Uterus (tissue), 2 donors: Measurements from ENCODE around the gene UVSSA.

Source experiments
- CTCF ChIP-seq, 4 experiments: fragments of 200-600 bp in 2 of 4; fragments of 450-650 bp in 2 of 4; sonication (generic) in 2 of 4; IDR thresholded peaks; one replicate each; pipeline ENCODE4 v1.5.1; 2016 to 2019; ENCODE audit warnings: antibody characterized with exemption in 4 of 4, mild to moderate bottlenecking in 2 of 4, moderate library complexity in 1 of 4
- POLR2A ChIP-seq, 2 donors: fragments of 450-650 bp; IDR thresholded peaks; one replicate each; pipeline ENCODE4 v1.6.1; 2016; ENCODE audit warnings: antibody characterized with exemption in 2 of 2, mild to moderate bottlenecking in 1 of 2, moderate library complexity in 1 of 2

GRCh38 chr4:1309261-1310010 is 37.6 kb upstream of the UVSSA start:
- TF ChIP-seq POLR2A (IDR thresholded peaks at IDR 0.05) (peak in 1 of 2 donors; percentile 32), CTCF (IDR thresholded peaks at IDR 0.05) (peak in 1 of 4 experiments; percentile 19)
